ENCODE measurements around the gene RBM38.

The RBM38 gene

GRCh38 chr20:57402206-57403125, 11.3 kb downstream of the RBM38 start:
- DNase-seq (ENCODE audit: extremely low read depth in 1 of 2, low read depth in 1 of 2) = no peak

DNA sequence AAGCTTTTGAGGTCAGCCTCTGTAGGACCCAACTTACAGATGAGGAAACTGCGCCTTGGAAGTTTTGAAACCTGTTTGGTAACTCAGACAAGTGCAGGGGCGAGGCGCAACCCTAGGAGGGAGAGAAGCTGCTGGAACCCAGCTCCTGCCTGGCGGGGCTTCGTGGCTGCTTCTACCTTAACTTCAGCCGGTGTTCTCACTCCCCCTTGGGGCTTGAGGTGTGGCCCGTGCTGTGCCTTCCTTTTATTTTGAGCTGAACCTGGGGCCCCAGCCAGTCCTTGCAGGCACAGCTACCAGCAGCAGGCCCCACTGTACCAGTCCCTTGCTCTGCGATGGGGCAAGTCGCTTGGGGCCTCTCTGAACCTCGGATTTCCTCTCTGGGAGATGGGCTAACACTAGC, 12.0 kb downstream of the RBM38 start:
- no peak for DNase-seq (ENCODE audit: extremely low read depth in 1 of 2, low read depth in 1 of 2)

DNA sequence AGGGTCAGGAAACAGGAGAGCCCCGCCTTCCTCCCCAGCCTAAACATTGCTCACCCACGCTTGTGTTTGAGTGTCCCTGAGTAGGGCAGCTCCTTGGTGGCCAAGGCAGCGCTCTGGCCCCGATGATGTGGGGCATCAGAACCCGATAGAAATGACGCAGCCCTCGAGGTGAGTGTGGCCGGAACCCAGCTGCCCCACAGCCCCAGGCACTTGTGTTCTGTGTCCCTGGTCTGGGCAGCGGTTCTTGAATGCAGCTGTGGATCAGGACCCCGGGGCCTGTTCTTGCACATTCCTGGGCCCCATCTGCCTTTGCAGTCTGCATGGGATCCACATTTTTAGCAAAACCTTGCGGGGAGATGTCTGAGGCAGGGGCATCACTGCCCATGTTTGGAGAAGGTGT, 12.8 kb downstream of the RBM38 start:
- DNase-seq (ENCODE audit: extremely low read depth in 1 of 2, low read depth in 1 of 2) = no peak

- no peak for DNase-seq (ENCODE audit: extremely low read depth in 1 of 2, low read depth in 1 of 2)
These were observed 13.3 kb downstream of the RBM38 start for GRCh38 chr20:57404419-57405072.

GRCh38 chr20:57405236-57406016, 14.2 kb downstream of the RBM38 start:
- DNase-seq (ENCODE audit: extremely low read depth in 1 of 2, low read depth in 1 of 2) = no peak

DNA sequence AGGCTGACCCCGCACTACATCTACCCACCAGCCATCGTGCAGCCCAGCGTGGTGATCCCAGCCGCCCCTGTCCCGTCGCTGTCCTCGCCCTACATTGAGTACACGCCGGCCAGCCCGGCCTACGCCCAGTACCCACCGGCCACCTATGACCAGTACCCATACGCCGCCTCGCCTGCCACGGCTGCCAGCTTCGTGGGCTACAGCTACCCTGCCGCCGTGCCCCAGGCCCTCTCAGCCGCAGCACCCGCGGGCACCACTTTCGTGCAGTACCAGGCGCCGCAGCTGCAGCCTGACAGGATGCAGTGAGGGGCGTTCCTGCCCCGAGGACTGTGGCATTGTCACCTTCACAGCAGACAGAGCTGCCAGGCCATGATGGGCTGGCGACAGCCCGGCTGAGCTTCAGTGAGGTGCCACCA, 16.4 kb downstream of the RBM38 start:
- no peak for DNase-seq (ENCODE audit: extremely low read depth in 1 of 2, low read depth in 1 of 2)

GRCh38 chr20:57408131-57408530, 16.9 kb downstream of the RBM38 start:
- DNase-seq (ENCODE audit: extremely low read depth in 1 of 2, low read depth in 1 of 2) = no peak

- DNase-seq (ENCODE audit: extremely low read depth in 1 of 2, low read depth in 1 of 2) = no peak
These were observed 17.5 kb downstream of the RBM38 start for GRCh38 chr20:57408536-57409233.

DNA sequence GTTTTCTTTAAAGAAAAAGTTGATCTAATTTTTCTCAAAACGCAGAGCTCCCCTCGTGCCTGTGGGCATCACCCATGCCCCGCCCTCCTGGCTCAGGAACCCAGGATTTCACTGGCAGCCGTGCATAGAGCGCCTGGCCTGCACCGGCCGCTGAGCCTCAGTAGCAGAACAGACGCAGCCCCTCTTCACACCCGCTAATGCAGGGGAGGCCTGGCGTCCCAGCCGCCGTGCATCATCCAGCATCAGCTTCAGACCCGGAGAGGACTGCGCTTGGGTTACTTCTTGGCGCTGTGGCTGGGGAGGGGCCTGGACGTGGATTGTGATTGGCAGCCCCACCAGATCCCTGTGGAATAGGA, 18.1 kb downstream of the RBM38 start:
- DNase-seq (ENCODE audit: extremely low read depth in 1 of 2, low read depth in 1 of 2) = no peak

DNA sequence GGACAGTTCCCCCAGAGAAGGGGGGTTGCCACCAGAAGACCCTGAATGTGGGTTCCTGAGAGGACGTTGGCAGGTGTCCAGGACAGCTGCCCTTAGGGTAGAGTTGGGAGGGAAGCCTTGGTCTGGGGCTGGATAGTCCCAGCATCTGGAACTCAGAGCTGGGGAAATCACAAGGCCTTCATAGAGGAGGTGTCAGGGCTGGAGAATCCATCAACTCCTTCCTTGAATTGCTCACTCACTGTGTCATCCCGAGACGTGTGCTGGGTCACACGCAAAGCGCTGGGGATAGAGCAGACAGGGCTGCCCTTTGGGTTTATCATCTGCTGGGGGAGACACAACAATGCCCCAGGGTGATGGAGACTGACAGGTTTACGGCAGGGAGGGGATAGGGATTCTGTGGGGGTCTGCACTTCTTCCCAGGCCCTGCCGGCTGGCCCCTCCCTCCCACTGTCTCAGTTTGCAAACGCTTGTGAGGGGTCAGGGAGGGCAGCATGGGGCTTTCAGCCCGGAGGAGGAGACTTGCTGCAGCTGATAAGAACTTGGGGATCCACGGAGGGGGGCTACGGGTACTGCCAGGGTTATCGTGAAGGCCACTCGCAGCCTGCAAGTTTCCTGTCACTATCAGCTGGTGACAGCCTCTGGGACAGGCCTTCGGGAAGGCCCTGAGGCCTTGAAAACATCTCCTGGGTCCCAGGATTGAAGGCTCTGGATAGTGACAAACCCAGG, 18.6 kb downstream of the RBM38 start:
- DNase-seq (ENCODE audit: extremely low read depth in 1 of 2, low read depth in 1 of 2) = no peak

DNA sequence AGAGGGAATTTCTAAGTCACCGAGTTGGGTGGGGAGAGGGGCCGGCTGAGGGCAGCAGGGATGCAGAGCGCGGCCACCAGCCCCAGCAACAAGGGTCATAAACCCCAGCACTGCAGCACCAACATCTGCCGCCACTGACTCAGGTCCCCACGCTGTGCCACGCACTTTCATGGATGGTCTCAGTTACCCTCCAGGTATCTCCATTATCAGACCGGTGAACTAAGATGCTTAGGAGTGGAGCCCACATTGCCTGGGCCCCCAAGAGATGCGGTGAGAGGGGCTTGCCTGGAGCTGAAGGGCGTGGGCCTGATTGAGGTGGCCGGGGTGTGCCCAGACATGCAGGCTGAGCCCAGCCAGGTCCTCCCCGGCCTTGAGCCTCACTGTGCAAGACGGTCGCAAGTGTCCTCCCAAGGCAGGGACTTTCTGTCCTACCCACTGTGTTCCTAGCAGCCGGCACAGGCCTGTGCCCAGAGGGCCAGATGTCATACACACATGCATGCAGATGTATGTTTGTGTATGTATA, 19.3 kb downstream of the RBM38 start:
- DNase-seq (ENCODE audit: extremely low read depth in 1 of 2, low read depth in 1 of 2) = no peak

DNA sequence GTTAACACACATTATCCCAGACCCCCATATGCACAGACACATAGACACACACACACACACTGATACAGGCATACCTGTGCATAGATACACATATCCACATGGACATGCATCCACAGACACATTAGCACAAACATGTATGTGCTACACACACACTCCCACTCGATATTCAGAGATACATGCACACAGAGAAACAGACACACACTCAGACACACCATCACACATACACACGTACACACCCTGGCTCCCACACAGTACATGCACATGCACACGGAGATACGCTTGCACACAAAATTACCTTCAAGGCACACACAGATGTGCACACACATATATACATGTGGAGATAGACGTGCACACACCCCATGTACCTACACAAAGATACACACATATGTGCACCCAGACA, 19.7 kb downstream of the RBM38 start:
- no peak for DNase-seq (ENCODE audit: extremely low read depth in 1 of 2, low read depth in 1 of 2)

DNA sequence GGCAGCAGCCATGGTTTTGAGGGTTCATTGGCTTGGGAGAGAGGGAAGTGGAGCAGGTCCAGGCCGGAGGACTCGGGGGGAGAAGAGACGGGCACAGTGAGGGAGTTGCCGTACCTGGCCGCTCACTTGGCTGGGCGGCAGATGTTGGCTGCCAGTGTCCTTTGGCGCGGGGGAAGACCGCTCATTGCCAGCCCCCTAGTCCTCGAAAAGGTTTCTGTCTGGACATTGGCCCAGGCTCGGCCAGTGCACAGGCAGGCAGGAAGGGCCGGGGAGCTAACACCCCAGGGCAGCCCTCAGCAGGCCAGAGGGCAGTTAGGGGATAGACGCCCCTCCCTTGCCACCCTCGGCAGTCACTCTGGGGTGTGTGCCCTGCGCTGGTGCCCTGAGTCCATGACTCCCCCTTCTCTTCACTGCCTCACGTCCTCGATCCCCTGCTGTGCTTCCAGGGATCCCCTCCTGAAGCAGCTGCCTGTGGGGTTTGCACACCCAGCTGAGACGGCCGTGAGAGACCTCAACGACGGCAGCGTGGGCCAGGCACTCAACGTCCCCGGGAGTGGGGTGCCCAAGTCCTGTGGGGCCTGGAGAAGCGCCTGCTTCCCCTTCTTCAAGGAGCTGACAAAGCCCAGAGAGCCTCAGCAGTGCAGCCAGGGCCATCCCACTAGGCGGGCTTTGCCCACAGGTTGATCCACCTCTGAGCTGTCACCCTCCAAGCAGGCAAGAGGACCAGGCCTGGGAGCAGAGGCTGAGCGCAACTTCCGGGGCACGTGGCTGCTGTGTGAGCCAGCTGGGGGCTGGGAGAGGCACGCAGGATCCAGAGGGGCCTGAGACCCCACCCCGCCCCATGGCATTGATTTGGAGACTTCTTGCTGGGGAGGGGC, 20.4 kb downstream of the RBM38 start:
- no peak for DNase-seq (ENCODE audit: extremely low read depth in 1 of 2, low read depth in 1 of 2)

DNA sequence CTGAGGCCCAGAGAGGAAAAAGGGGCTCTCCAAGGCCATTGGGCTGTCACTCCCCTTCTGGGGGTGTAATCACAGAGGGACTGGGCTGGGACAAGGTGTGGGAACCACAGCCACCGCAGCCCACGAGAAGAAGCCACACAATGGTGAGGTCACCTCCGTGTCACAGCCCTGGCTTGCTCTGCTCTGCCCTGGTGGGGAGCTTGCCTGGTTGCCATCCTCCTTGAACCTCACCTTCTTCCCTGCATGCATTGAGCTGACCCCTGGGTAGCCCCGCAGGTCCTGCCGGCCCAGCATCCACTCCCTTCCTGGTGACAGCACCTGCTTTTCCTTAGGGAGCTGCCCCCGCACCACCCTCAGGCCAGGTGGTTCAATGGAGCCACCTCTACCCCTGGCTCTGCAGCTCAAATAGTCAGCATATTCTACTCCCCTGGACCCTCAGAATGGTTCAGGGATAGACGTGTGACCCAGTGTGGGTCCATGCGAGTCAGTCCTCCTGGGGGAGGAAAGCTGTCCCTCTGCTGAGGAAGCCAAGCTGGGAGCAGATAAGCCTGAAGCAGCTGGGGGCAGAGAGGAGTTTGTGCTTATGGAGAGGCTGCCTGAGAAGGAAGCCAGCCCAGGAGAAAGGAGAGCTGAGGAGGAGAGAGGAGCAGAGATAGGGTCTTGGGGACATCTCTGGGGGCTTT, 21.3 kb downstream of the RBM38 start:
- no peak for DNase-seq (ENCODE audit: extremely low read depth in 1 of 2, low read depth in 1 of 2)

DNA sequence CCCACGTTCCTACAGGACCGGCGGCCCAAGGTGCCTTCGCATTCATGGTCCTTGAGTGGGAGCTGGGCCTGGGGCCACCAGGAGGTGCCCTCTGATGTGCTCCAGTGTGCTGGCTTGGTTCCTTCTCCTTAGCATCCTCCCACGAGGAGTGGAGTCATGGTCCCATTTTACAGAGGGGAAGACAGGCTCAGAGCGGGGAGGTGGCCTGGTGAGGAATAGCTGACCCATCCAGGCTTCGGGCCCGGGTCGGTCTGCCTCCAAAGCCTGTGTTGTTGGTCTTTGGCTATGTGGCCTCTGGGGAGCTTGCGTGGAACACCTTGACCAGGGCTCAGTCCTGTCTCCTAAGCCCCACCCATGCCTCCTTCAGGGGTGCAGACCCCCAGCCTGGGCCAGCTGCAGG, 22.8 kb downstream of the RBM38 start:
- no peak for DNase-seq (ENCODE audit: extremely low read depth in 1 of 2, low read depth in 1 of 2)

- DNase-seq (ENCODE audit: extremely low read depth in 1 of 2, low read depth in 1 of 2) = no peak
These were observed 23.8 kb downstream of the RBM38 start for GRCh38 chr20:57414867-57415592.

GRCh38 chr20:57415771-57416170, 24.6 kb downstream of the RBM38 start:
- no peak for DNase-seq (ENCODE audit: extremely low read depth in 1 of 2, low read depth in 1 of 2)
